ENCODE measurements around the gene SEC24C.
"Not testable (repeated sequence)": the region's sequence is repeated elsewhere in the genome, so short reads cannot be mapped to it uniquely, and the experiment has no call there.

The SEC24C gene

GRCh38 chr10:73743905-73744663 lies at the start of gene SEC24C:
Gene SEC24C, plus strand, starts transcription at chr10:73744372. Its CDS starts 2,461 bp downstream, at chr10:73746833.
- DNase-seq, result peak; percentile 99

- DNase-seq, result not testable (repeated sequence)
Measured at GRCh38 chr10:73695302-73695701, 48.9 kb upstream of the SEC24C start.

GRCh38 chr10:73697675-73698159 lies 46.5 kb upstream of the SEC24C start, which contains the start of gene AGAP5:
Gene AGAP5, minus strand, starts transcription at chr10:73698109. Its CDS starts 354 bp downstream, at chr10:73697755.
- DNase-seq, result not testable (repeated sequence)

GRCh38 chr10:73698819-73699218 lies 45.4 kb upstream of the SEC24C start:
- not testable (repeated sequence) for DNase-seq

GRCh38 chr10:73703924-73704323 lies 40.2 kb upstream of the SEC24C start:
- not testable (repeated sequence) for DNase-seq

GRCh38 chr10:73705506-73706072 lies 38.6 kb upstream of the SEC24C start:
- not testable (repeated sequence) for DNase-seq

GRCh38 chr10:73706488-73706887 lies 37.7 kb upstream of the SEC24C start:
- DNase-seq, result not testable (repeated sequence)

GRCh38 chr10:73707628-73708027 lies 36.5 kb upstream of the SEC24C start:
- not testable (repeated sequence) for DNase-seq

GRCh38 chr10:73708122-73708521 lies 36.0 kb upstream of the SEC24C start:
- DNase-seq, result not testable (repeated sequence)

- not testable (repeated sequence) for DNase-seq
Measured at GRCh38 chr10:73711683-73712082, 32.5 kb upstream of the SEC24C start.

- not testable (repeated sequence) for DNase-seq
Measured at GRCh38 chr10:73713912-73714311, 30.3 kb upstream of the SEC24C start.

- not testable (repeated sequence) for DNase-seq
Measured at GRCh38 chr10:73714483-73714882, 29.7 kb upstream of the SEC24C start.

GRCh38 chr10:73715179-73716156 lies 28.7 kb upstream of the SEC24C start:
- not testable (repeated sequence) for DNase-seq

GRCh38 chr10:73716251-73716650 lies 27.9 kb upstream of the SEC24C start:
- no peak for DNase-seq

GRCh38 chr10:73717556-73717955 lies 26.6 kb upstream of the SEC24C start:
- no peak for DNase-seq

- not testable (repeated sequence) for DNase-seq
Measured at GRCh38 chr10:73720561-73720960, 23.6 kb upstream of the SEC24C start.

GRCh38 chr10:73723516-73723915 lies 20.7 kb upstream of the SEC24C start:
- no peak for DNase-seq

GRCh38 chr10:73729781-73730152 lies 14.4 kb upstream of the SEC24C start:
- not testable (repeated sequence) for DNase-seq

GRCh38 chr10:73730153-73730906 lies 13.8 kb upstream of the SEC24C start:
- DNase-seq, result peak; percentile 96

GRCh38 chr10:73731588-73732375 lies 12.4 kb upstream of the SEC24C start:
- DNase-seq, result no peak

GRCh38 chr10:73732426-73732825 lies 11.7 kb upstream of the SEC24C start:
- no peak for DNase-seq
